Measurements from ENCODE around the gene SMARCA4. TPM values are rescaled to one million over a fixed set of nuclear protein-coding genes. Genes with fewer than 3 reads are reported as not detected.

Gene SMARCA4
- total RNA-seq, 2 experiments from 2014 or later: 88.6 to 98.6 TPM

- intact Hi-C loops (cut with micrococcal nuclease): no loop called here
- H3K4me1 Mint-ChIP-seq (ENCODE audit: low read depth): peaks cover 43% of the 10 kb centered on the region
- no peak overlapping the region for H3K4me3 Mint-ChIP-seq
- no peaks in the 10 kb centered on the region for H3K27me3 Mint-ChIP-seq (ENCODE audit: low read depth)
- peaks cover 9% of the 10 kb centered on the region for H3K36me3 Mint-ChIP-seq (ENCODE audit: low read depth)
- no peak for DNase-seq
- no peak overlapping the region for H3K27ac Mint-ChIP-seq
- CTCF ChIA-PET: no interaction called here
- no peaks in the 10 kb centered on the region for H3K9me3 Mint-ChIP-seq
Measured at GRCh38 chr19:11050323-11051114, 89.7 kb downstream of the SMARCA4 start.

GRCh38 chr19:11053817-11054195 lies 93.0 kb downstream of the SMARCA4 start:
- Mint-ChIP-seq H3K9me3 (no peaks in the 10 kb centered on the region), H3K4me1 (ENCODE audit: low read depth) (peaks cover 30% of the 10 kb centered on the region), H3K27ac (no peak overlapping the region), H3K4me3 (no peak overlapping the region), H3K36me3 (ENCODE audit: low read depth) (peaks cover 5% of the 10 kb centered on the region), H3K27me3 (ENCODE audit: low read depth) (no peaks in the 10 kb centered on the region)
- DNase-seq: no peak
- CTCF ChIA-PET: no interaction called here
- intact Hi-C loops (cut with micrococcal nuclease): no loop called here

- Mint-ChIP-seq H3K4me1 (ENCODE audit: low read depth) (peaks cover 26% of the 10 kb centered on the region), H3K36me3 (ENCODE audit: low read depth) (peaks cover 6% of the 10 kb centered on the region), H3K27ac (no peak overlapping the region), H3K9me3 (no peaks in the 10 kb centered on the region), H3K4me3 (no peak overlapping the region), H3K27me3 (ENCODE audit: low read depth) (no peaks in the 10 kb centered on the region)
- CTCF ChIA-PET: no interaction called here
- intact Hi-C loops (cut with micrococcal nuclease): no loop called here
- no peak for DNase-seq
Measured at GRCh38 chr19:11054200-11054599, 93.4 kb downstream of the SMARCA4 start.

DNA sequence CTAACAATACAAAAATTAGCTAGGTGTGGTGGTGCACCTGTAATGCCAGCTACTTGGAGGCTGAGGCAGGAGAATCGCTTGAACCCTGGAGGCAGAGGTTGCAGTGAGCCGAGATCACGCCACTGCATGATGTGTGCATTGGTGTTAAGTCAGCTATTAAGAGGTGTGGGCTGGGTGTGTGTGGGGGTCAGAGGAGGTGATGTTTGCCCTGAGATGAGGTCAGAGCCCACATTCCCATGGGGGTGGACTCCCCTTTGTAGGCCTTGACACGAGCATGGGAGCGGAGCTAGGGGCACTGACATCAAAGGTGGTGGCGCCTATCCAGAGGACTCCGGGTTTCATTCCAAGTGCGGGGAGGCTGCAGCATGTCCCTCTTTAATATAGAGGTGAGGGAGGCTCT lies 93.8 kb downstream of the SMARCA4 start:
- Mint-ChIP-seq H3K36me3 (ENCODE audit: low read depth) (peaks cover 6% of the 10 kb centered on the region), H3K4me1 (ENCODE audit: low read depth) (peaks cover 21% of the 10 kb centered on the region), H3K27ac (no peak overlapping the region), H3K27me3 (ENCODE audit: low read depth) (no peaks in the 10 kb centered on the region), H3K4me3 (no peak overlapping the region), H3K9me3 (no peaks in the 10 kb centered on the region)
- no peak for DNase-seq
- intact Hi-C loops (cut with micrococcal nuclease): no loop called here
- CTCF ChIA-PET: no interaction called here

- Mint-ChIP-seq H3K36me3 (ENCODE audit: low read depth) (peaks cover 8% of the 10 kb centered on the region), H3K27ac (no peak overlapping the region), H3K9me3 (no peaks in the 10 kb centered on the region), H3K27me3 (ENCODE audit: low read depth) (no peaks in the 10 kb centered on the region), H3K4me1 (ENCODE audit: low read depth) (no peaks in the 10 kb centered on the region), H3K4me3 (no peak overlapping the region)
- intact Hi-C loops (cut with micrococcal nuclease): no loop called here
- no peak for DNase-seq
- CTCF ChIA-PET: no interaction called here
Measured at GRCh38 chr19:11058246-11059030, 97.6 kb downstream of the SMARCA4 start.

DNA sequence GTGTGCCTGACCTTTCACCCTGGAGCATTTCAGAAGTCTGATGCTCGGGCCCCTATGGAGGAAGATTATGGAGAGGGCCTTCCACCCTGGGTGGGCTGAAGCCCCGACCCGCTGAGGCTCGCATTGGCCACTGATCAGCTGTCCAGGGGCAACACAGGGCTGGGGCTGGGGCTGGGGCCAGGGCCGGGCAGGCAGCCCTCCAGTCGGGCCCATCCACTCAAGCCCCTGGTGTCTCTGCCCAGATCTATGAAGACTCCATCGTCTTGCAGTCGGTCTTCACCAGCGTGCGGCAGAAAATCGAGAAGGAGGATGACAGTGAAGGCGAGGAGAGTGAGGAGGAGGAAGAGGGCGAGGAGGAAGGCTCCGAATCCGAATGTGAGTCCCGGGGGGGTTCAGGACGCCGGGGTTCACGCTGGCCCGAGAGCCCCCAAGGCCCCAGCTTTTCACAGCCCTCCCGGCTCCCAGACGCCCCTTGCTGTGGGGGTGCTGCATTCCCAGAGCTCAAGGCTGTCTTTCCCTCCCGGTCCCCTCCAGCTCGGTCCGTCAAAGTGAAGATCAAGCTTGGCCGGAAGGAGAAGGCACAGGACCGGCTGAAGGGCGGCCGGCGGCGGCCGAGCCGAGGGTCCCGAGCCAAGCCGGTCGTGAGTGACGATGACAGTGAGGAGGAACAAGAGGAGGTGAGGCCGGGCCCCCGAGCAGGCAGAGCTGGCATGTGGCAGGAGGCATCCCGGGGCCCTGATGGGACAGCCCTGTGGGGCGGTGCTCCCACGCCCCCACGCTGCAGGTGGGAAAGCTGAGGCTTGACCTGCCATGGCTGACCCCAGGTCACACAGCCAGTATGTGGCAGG lies 98.9 kb downstream of the SMARCA4 start:
- no peak overlapping the region for H3K27ac Mint-ChIP-seq
- intact Hi-C loops (cut with micrococcal nuclease): no loop called here
- no peak for DNase-seq
- H3K27me3 Mint-ChIP-seq (ENCODE audit: low read depth): no peaks in the 10 kb centered on the region
- H3K36me3 Mint-ChIP-seq (ENCODE audit: low read depth): peaks cover 10% of the 10 kb centered on the region
- no peaks in the 10 kb centered on the region for H3K4me1 Mint-ChIP-seq (ENCODE audit: low read depth)
- no peak overlapping the region for H3K4me3 Mint-ChIP-seq
- H3K9me3 Mint-ChIP-seq: no peaks in the 10 kb centered on the region
- CTCF ChIA-PET: no interaction called here

DNA sequence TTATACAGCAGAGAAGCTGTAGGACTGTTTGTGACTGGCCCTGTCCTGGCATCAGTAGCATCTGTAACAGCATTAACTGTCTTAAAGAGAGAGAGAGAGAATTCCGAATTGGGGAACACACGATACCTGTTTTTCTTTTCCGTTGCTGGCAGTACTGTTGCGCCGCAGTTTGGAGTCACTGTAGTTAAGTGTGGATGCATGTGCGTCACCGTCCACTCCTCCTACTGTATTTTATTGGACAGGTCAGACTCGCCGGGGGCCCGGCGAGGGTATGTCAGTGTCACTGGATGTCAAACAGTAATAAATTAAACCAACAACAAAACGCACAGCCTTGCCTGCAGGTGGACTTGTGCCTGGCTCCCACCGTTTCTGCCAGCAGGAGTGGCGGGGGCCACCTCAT lies 101.1 kb downstream of the SMARCA4 start:
- H3K27ac Mint-ChIP-seq: no peak overlapping the region
- H3K27me3 Mint-ChIP-seq (ENCODE audit: low read depth): no peaks in the 10 kb centered on the region
- peaks cover 14% of the 10 kb centered on the region for H3K36me3 Mint-ChIP-seq (ENCODE audit: low read depth)
- no peak overlapping the region for H3K4me3 Mint-ChIP-seq
- H3K9me3 Mint-ChIP-seq: no peaks in the 10 kb centered on the region
- CTCF ChIA-PET: no interaction called here
- no peak for DNase-seq
- H3K4me1 Mint-ChIP-seq (ENCODE audit: low read depth): no peaks in the 10 kb centered on the region
- intact Hi-C loops (cut with micrococcal nuclease): no loop called here

DNA sequence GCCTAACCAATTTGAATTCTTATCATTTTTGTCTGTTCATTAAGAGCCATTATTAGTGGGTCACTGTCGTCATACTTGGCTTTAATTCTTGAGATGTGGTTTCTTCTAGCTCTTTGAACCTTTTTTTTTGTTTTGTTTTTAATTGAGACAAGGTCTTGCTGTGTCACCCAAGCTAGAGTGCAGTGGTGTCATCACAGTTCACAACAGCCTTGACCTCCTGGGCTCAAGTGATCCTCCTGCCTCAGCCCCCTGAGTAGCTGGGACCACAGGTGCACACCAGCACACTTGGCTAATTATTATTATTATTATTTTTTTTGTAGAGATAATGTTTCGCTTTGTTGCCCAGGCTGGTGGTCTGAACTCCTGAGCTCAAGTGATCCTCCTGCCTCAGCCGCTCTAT lies 102.6 kb downstream of the SMARCA4 start:
- DNase-seq: no peak
- peaks cover 22% of the 10 kb centered on the region for H3K36me3 Mint-ChIP-seq (ENCODE audit: low read depth)
- no peaks in the 10 kb centered on the region for H3K27me3 Mint-ChIP-seq (ENCODE audit: low read depth)
- no peak overlapping the region for H3K4me3 Mint-ChIP-seq
- H3K9me3 Mint-ChIP-seq: no peaks in the 10 kb centered on the region
- intact Hi-C loops (cut with micrococcal nuclease): no loop called here
- CTCF ChIA-PET: interaction anchor here (0.6 kb wide), 1 partner anchor 72 kb away, joined by 3 read pairs; no protein-coding TSS in a partner anchor
- H3K4me1 Mint-ChIP-seq (ENCODE audit: low read depth): no peaks in the 10 kb centered on the region
- H3K27ac Mint-ChIP-seq: no peak overlapping the region

DNA sequence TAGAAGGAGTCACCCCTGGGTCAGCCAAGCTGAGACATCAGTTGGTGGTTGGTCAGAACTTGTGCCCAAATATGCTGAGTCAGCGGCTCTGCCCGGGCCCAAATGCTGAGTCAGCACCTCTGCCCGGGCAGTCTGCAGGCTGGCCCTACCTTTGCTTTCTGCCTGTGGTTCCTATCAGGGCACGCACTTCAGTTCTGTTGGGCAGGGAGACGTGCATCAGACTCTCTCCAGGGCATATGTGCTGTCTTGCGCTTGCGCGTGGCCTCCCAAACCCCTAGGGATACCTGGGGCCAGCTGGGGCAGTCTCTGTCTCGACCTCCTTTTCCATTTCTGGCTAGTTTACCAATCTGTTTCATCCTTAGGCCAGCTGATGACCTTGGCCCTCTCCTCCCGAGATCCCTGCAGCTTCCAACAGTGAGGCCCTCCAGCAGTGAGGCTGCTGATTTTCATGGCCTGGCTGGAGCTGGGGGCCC lies 104.0 kb downstream of the SMARCA4 start:
- no peak for DNase-seq
- no peak overlapping the region for H3K27ac Mint-ChIP-seq
- CTCF ChIA-PET: interaction anchor here (2.7 kb wide), 1 partner anchor 29 kb away, joined by 7 read pairs; no protein-coding TSS in a partner anchor

GRCh38 chr19:11066326-11066725 lies 105.5 kb downstream of the SMARCA4 start:
- CTCF ChIA-PET: interaction anchor here (0.8 to 2.7 kb wide), 2 partner anchors 30 to 72 kb away, joined by 3 to 7 read pairs; no protein-coding TSS in a partner anchor
- no peaks in the 10 kb centered on the region for H3K4me1 Mint-ChIP-seq (ENCODE audit: low read depth)
- intact Hi-C loops (cut with micrococcal nuclease): no loop called here
- no peak overlapping the region for H3K4me3 Mint-ChIP-seq
- peaks cover 22% of the 10 kb centered on the region for H3K36me3 Mint-ChIP-seq (ENCODE audit: low read depth)
- H3K9me3 Mint-ChIP-seq: no peaks in the 10 kb centered on the region
- no peak for DNase-seq
- H3K27me3 Mint-ChIP-seq (ENCODE audit: low read depth): no peaks in the 10 kb centered on the region
- H3K27ac Mint-ChIP-seq: no peak overlapping the region

More for the DNA sequence above, 104.0 kb downstream of the SMARCA4 start:
- intact Hi-C loops (cut with micrococcal nuclease): no loop called here
- no peaks in the 10 kb centered on the region for H3K4me1 Mint-ChIP-seq (ENCODE audit: low read depth)
- no peak overlapping the region for H3K4me3 Mint-ChIP-seq
- peaks cover 22% of the 10 kb centered on the region for H3K36me3 Mint-ChIP-seq (ENCODE audit: low read depth)
- H3K9me3 Mint-ChIP-seq: no peaks in the 10 kb centered on the region
- H3K27me3 Mint-ChIP-seq (ENCODE audit: low read depth): no peaks in the 10 kb centered on the region

GRCh38 chr19:11067356-11068113 lies 106.7 kb downstream of the SMARCA4 start:
- Mint-ChIP-seq H3K9me3 (no peaks in the 10 kb centered on the region), H3K36me3 (ENCODE audit: low read depth) (peaks cover 18% of the 10 kb centered on the region), H3K27ac (no peak overlapping the region), H3K4me3 (no peak overlapping the region), H3K27me3 (ENCODE audit: low read depth) (no peaks in the 10 kb centered on the region), H3K4me1 (ENCODE audit: low read depth) (no peaks in the 10 kb centered on the region)
- intact Hi-C loops (cut with micrococcal nuclease): no loop called here
- CTCF ChIA-PET: interaction anchor here (0.5 to 2.7 kb wide), 5 partner anchors 20 to 90 kb away, joined by 3 to 7 read pairs (median 3); no protein-coding TSS in a partner anchor
- DNase-seq: no peak

Data from activated naive CD4-positive, alpha-beta T cell treated with anti-CD3 and anti-CD28 coated beads for 36 hours (primary cell).